Measurements from ENCODE around the gene SMIM22. TPM values are rescaled to one million over a fixed set of nuclear protein-coding genes. Genes with fewer than 3 reads are reported as not detected.
A peak's percentile ranks its signal among the peaks of the same experiment; 100 is the strongest.

The SMIM22 gene
- total RNA-seq, 2 donors from 2014 or later, result 4.7 to 29.3 TPM

- Histone ChIP-seq H3K4me3 (peak within 1 kb of the TSS; percentile 57 to 97), H3K36me3 (replicated peaks in 1 of 2; ENCODE audit: insufficient read depth in 1 of 2, low read depth in 2 of 2) (peaks cover 0 to 2% of the 10 kb centered on the region in 2 donors), H3K27ac (peak within 1 kb of the TSS; percentile 80 to 91 (median 85)), H3K9me3 (no peaks in the 10 kb centered on the region), H3K4me1 (peaks cover 37% of the 10 kb centered on the region), H3K27me3 (no peaks in the 10 kb centered on the region)
- intact Hi-C loops (cut with DNase I), result no loop called here
- 0 to 1% methylated on average over 3 to 70 of the region's 70 CpGs for WGBS, 2 donors
- ATAC-seq, result peak; percentile 76
- peak; percentile 46 to 77 (median 74) for TF ChIP-seq POLR2A (IDR thresholded peaks at IDR 0.05)
- no peak for TF ChIP-seq CTCF (IDR thresholded peaks at IDR 0.05)
- DNase-seq, result peak; percentile 91 to 96 (median 94)
These were observed 6.9 kb downstream of the SMIM22 start, which contains the start of gene ROGDI for GRCh38 chr16:4801962-4802658. Gene ROGDI, minus strand, starts transcription at chr16:4802633. Its CDS starts 62 bp downstream, at chr16:4802571.

GRCh38 chr16:4802659-4803287 is 7.6 kb downstream of the SMIM22 start:
- intact Hi-C loops (cut with DNase I), result no loop called here
- DNase-seq (peak; percentile 90 to 95 (median 93)), ATAC-seq (peak; percentile 89)
- peak in 5 of 7 experiments; percentile 7 to 52 (median 27) for TF ChIP-seq CTCF (IDR thresholded peaks at IDR 0.05)
- peak in 1 of 3 donors; percentile 17 for TF ChIP-seq POLR2A (IDR thresholded peaks at IDR 0.05)
- Histone ChIP-seq H3K4me1 (peaks cover 32% of the 10 kb centered on the region), H3K9me3 (no peaks in the 10 kb centered on the region), H3K4me3 (peak overlapping the region; percentile 57 to 97), H3K27ac (peak overlapping the region; percentile 80 to 91 (median 85)), H3K36me3 (replicated peaks in 1 of 2; ENCODE audit: insufficient read depth in 1 of 2, low read depth in 2 of 2) (peaks cover 0 to 2% of the 10 kb centered on the region in 2 donors), H3K27me3 (no peaks in the 10 kb centered on the region)
- WGBS, 2 donors, result 0 to 1% methylated on average over 18 to 53 of the region's 59 CpGs

GRCh38 chr16:4803401-4803844 is 8.3 kb downstream of the SMIM22 start:
- Histone ChIP-seq H3K4me1 (peaks cover 32% of the 10 kb centered on the region), H3K27me3 (no peaks in the 10 kb centered on the region), H3K4me3 (no peak overlapping the region), H3K27ac (peak overlapping the region in 2 of 4 donors; percentile 87 to 91), H3K9me3 (no peaks in the 10 kb centered on the region), H3K36me3 (replicated peaks in 1 of 2; ENCODE audit: insufficient read depth in 1 of 2, low read depth in 2 of 2) (peaks cover 0 to 2% of the 10 kb centered on the region in 2 donors)
- 43 to 51% methylated on average over 8 of the region's 8 CpGs for WGBS, 2 donors
- intact Hi-C loops (cut with DNase I), result no loop called here
- no peak for DNase-seq
- ATAC-seq, result no peak
- no peak for TF ChIP-seq CTCF (IDR thresholded peaks at IDR 0.05)
- no peak for TF ChIP-seq POLR2A (IDR thresholded peaks at IDR 0.05)

GRCh38 chr16:4803898-4804762 is 9.0 kb downstream of the SMIM22 start:
- DNase-seq, result no peak
- intact Hi-C loops (cut with DNase I), result no loop called here
- ATAC-seq, result no peak
- Histone ChIP-seq H3K27me3 (no peaks in the 10 kb centered on the region), H3K36me3 (replicated peaks in 1 of 2; ENCODE audit: insufficient read depth in 1 of 2, low read depth in 2 of 2) (peaks cover 0 to 2% of the 10 kb centered on the region in 2 donors), H3K4me3 (no peak overlapping the region), H3K27ac (no peak overlapping the region), H3K4me1 (peaks cover 32% of the 10 kb centered on the region), H3K9me3 (no peaks in the 10 kb centered on the region)
- TF ChIP-seq POLR2A (IDR thresholded peaks at IDR 0.05) (no peak), CTCF (IDR thresholded peaks at IDR 0.05) (no peak)
- 81 to 88% methylated on average over 22 to 26 of the region's 26 CpGs for WGBS, 2 donors

Measured in body of pancreas (tissue), 4 donors.